HG03196 (cell line): ENCODE results near the gene FAHD1.
"Not testable (repeated sequence)": the region's sequence is repeated elsewhere in the genome, so short reads cannot be mapped to it uniquely, and the experiment has no call there.

Source experiments
- ATAC-seq: cut with Tn5 transposase; IDR thresholded peaks from one replicate; pipeline ENCODE4 v1.9.1; 2021; ENCODE audit not compliant: unreplicated experiment

FAHD1 gene

DNA sequence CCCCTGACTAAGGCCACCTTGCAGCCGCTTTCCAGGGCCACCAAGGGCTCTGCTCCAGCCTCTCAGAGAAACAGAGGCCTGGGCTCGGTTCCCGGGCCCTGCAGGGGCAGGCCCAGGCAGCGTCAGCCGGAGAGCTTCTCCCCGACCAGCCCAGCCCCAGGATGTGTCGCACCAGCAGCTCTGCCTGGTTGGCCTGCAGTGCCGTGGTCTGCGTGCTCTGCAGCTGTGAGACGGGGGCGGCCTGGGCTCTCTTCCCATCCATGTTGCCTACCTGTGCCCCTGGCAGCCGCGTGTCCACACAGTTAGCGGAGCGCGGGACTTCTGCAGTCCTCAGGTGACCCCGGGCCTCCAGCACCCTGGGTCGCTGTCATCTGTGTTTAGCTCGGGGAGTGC, 38.3 kb upstream of the FAHD1 start:
- ATAC-seq = no peak

DNA sequence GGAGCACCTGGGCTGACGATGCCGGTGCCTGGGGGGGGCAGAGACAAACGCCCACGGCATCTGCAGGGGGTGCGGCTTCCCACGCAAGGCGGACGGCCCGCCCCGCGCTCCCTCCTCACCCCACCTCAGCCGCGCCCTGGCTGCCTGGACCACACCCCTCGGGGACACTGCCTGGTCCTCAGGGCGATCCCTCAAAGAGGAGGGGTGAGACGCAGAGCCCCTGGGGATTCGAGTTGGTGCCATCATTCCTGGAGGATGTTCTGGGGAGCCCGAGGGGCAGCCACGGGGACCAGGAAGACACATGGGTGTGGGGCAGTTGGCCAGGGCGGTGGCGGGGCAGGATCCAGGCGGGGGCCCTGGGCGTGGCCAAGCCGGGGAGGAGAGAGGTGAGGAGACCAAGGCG, 37.4 kb upstream of the FAHD1 start:
- ATAC-seq = no peak

DNA sequence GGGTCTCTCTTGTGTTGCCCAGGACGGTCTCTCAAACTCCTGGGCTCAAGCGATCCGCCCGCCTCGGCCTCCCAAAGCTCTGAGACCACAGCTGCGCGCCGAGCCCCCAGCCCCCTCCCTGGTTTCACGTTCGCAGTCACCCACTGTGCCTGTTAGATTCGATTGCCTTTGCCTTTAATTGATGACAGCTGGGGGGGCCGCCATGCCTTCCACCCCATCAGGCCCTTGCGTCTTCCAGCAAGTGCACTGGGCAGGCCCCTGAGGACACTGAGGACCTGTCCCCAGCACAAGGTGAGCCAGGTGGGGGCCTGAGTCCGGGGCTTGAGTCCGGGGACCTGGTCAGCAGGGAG, 36.8 kb upstream of the FAHD1 start:
- ATAC-seq = no peak

- no peak for ATAC-seq
Observed at GRCh38 chr16:1790611-1791255, 36.3 kb upstream of the FAHD1 start.

- ATAC-seq = no peak
Observed at GRCh38 chr16:1791256-1791942, 35.6 kb upstream of the FAHD1 start.

DNA sequence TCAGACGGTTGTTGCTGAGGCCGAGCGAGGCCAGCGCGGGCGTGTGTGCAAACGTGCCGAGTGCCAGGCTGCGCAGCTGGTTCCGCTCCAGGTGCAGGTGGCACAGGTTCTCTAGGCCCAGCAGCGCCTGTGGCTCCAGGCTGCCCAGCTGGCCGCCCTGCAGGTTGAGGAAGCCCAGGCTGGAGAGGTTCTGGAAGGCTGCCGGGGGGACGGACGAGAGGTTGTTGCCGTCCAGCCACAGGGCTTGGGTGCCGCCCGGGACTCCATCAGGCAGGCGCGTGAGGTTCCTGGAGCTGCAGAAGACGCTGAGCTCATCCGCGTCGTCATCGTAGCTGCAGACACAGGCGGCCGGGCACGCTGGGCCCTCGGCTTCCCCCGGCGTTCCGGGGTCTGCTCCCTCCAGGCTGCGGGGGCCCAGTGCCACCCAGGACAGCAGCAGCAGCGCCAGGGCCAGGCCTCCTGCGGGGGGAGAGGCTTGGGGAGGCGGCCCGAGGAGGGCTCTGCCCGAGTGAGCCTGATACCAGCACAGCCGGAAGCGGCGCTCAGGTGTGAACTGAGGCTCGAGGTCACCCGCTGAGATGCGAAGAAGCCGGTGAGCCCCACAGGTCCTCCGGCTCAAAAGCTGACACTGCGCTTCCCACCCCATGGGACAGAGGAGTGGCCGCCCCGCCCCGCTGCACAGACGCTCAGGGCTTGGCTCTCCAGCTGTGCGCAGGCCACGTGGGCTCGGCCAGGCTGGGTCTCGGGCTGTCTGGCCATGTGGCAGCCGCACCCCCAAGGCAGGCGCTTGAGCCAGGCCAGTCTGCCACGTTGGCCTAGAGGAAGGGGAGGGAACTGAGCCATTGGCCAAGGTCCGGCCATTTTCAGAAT, 34.8 kb upstream of the FAHD1 start:
- ATAC-seq = no peak

DNA sequence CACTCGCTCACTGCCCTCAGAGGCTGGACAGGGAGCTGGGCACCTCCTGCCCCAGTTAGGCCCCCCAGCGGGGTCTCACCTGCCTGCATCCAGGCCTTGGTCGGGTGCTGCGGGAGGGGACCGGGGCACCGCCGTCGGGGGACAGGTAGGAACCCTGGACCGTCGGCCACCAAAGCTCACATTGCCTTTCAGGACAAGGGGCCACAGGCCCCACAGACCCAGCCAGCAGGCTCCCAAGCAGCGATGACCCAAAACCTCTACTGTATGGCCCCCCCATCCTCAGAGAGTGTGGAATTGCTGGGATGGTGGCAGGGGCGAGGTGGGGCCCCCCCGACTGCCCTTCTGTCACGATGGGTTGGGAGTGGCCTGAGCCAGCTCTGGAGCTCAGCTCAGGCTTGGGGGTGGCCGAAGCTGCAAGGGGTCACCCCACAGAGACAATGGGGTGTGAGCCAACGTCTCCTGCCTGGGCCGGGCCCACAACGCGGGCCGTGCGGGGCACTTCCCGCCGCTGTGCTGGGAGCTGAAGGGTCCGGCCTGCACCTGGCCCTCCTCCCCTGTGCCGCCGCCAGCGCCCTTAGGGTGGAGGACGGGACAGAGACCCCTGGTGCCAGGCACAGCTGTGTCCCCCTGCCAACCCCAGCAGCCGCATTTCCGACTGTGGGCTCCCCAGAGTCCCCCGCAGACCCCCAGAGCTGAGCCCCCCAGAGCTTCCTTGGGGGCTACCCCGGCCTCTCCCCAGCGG, 34.0 kb upstream of the FAHD1 start:
- ATAC-seq = no peak

DNA sequence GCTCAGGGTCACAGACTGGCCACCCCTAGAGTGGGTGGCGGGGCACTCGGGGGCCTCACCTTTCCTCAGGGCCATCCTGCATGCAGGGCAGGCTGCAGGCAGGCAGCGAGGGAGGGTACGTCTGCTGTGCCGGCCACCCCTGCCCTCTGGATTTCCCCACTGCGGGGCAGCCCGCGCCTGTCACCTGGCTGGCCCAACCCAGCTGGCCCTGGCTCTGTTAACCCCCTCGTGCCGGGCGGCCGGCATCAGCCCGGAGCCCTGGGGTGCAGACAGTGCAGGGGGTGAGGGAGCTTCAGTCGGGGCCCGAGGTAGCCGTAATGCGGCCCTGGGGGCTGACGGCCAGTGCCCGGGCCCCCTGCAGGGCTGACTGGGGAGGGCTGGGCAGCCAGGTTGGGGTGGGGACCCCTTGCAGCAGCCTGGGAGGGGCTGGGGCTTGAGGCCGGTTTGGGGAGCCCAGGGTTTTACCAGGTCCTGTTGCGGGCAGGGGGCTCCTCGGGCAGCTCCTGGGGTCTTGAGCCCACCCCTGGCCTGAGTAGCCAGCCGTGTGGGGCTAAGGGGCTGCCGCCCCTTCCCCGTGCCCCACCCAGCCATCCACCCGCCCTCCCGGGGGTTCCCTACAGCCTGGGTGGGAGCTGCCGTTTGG, 33.3 kb upstream of the FAHD1 start, which contains the start of gene IGFALS:
TSS of gene IGFALS (minus strand) at position 128 of the 643 bp plus-strand sequence. CDS start at position 75, 53 bp downstream.
- no peak for ATAC-seq

DNA sequence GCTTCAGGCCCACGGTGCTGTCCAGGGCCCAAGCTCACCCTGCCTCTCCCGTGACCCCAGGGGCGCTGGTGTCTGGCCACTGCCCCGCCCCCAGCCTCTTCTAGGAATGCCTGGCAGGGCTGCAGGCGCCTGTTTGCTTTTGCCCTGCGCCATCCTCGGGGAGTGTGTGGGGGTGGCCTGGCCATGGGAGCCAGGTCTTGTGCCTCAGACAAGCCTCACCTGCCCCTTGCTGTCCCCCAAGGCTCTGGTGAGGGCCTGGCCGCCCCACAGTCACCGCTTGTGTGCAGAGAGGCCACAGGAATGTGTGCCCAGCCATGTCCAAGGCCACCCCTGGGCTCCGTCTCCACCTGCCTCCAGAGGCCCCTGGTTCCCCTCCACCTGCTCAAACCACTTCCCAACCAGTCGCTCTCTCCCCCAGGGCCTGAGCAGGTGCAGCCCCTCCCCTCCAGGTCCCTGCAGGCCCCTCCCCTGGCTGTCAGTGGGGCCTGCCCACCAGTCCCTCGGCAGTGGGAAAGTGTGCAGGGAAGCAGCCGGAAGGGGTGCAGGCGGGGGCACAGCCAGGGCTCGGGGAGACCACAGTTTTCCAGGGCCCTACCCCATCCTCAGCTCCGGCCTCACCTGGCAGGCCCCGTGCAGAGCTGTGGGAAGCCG, 32.7 kb upstream of the FAHD1 start:
- no peak for ATAC-seq

DNA sequence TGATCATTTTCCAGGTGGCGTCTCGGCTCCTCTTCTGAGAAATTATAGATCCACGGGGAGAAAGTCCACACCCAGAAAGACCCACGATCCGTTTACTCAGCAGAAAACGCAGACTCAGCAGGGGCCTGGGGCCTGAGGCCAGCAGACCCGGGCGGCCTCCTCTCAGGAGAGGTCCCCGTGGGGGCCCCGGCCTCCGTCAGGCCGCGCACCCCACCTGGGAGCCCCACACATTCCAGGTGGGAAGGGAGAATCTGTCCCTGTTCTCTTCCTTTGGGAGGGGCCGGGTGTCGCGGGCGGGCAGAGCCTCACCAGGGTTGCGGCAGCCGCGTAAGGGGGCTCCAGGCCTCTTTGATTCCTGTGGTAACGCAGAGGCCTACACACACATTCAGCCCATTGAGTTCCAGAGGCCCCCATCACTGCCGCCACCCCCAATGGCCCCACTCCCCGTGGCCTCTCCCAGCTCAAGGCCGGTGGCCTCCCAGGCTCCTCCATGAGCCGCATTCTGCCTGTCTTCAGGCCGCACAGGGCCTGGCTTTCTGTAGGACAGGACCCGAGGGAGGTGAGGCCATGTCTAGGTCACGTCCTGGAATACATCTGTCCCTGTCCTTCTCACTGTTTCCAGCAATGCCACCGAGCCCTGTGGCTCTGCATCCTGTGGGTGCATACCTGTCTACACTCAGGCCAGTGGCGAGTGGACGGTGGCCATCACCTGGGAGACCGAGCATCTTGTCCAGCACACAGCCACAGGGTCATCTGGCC, 31.9 kb upstream of the FAHD1 start:
- no peak for ATAC-seq

DNA sequence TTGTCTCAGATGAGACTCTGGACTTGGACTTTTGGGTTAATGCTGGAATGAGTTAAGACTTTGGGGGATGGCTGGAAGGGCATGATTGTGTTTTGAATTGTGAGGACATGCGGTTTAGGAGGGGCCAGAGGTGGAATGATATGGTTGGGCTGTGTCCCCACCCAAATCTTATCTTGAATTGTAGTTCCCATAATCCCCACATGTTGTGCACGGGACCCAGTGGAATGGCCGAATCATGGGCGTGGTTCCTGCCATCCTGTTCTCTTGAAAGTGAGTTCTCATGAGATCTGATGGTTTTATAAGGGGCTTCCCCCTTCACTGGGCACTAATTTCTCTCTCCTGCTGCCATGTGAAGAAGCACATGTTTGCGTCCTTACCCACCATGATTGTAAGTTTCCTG, 27.7 kb upstream of the FAHD1 start:
- ATAC-seq = not testable (repeated sequence)

- no peak for ATAC-seq
Observed at GRCh38 chr16:1800701-1801100, 26.3 kb upstream of the FAHD1 start.

DNA sequence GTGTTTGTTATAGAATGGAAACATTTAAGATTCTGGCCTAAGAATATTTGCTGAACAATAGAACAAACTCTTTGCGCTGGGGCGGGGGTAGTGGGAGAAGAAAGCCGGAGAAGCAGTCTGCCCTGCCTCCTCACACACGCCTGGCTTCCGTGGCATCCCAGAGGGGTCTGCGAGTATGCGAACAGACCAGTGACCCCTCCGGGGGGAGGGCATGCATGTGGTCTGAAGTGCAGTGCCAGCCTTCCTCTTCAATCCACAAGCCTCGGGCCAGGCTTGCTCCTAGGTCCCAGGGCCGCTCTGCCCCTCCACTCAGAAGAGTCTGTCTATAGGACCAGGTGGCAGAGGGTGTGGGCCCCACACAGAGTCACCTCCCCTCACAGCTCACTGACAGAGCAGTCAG, 19.4 kb upstream of the FAHD1 start:
- ATAC-seq = no peak

GRCh38 chr16:1808691-1809090, 18.3 kb upstream of the FAHD1 start:
- ATAC-seq = no peak

DNA sequence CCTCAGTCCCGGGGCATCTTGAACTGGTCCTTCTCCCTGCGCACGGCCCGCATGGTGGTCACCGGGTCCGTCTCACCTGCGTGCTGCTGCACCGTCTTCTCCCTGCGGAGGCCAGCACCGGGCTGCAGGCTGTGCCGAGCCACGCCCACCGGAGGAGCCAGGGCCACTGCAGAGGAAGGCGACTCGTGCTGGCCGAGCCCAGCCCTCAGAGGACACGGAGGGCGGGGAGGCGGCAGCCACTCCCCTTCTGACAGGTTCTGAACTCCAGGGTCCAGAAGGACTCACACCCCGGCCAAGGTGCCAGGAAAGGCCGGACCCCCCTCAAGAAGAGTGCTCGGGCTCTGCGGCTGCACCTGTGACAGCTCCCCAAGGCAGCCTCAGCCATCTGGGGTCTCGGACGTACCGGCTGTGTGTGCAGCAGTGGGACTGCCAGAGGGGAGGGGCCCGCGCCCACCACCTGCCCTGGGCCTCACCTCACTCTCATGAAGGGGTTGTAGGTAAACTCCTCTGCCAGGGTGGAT, 17.7 kb upstream of the FAHD1 start:
- ATAC-seq = no peak

DNA sequence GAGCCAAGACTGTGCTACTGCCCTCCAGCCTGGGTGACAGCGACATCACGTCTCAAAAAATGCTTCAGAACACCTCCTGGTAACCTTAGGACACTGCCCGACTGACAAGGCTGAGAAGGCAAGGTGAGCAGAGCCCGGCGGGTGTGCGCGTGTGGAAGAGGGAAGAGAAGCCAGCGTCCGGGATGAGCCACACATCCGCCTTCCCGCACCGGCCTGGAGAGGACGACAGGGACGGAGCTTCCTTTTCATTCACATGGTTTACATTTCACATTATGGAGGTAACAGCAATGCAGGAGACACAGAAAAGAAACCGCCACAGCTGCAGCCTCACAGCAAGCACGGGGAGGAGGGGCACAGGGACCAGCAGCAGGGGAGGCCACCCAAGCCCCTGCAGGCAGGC, 16.9 kb upstream of the FAHD1 start:
- ATAC-seq = no peak

DNA sequence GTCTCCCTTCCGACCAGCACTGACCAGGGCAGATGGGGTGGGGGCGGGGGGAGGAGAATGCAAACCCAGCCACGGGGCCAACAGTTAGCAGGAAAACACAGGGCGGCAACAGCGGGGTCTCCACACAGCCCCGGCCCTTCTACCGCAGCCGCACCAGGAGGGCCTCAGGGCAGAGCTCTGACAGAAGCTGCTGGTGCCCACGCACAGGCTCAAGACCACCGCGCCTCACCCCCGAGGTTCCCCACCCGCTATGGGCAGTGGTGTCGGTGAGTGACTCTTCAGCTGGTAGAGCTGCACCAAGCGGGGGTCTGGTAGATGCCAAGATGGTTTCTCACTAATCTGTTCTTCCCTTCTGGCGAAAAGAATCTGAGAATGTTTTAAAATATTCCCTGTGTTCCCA, 16.5 kb upstream of the FAHD1 start:
- ATAC-seq = no peak

GRCh38 chr16:1812732-1813163, 14.3 kb upstream of the FAHD1 start:
- no peak for ATAC-seq

DNA sequence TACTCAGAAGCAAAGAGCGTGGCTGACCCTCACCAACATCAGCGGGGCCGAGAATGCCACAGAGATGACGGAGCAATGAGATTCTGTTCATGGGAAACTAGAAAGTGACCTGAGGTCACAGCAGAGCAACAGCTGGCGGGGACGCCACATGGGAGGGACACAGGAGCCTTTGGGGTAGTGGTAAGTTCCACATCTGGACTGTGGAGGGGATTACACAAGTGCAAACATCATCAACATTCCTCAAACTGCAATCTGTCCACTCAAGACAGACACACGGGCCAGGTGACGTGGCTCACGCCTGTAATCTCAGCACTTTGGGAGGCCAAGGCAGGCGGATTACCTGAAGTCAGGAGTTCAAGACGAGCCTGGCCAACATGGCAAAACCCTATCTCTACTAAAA, 11.5 kb upstream of the FAHD1 start:
- no peak for ATAC-seq
